ENCODE measurements around the gene SAMD11. TPM values are rescaled to one million over a fixed set of nuclear protein-coding genes. Genes with fewer than 3 reads are reported as not detected.

Gene SAMD11
- total and polyA plus RNA-seq, 10 of the 15 experiments (the other 5 are each of a cell fraction or from before 2014, with no cell fraction given) = 0.04 to 0.31 (median 0.19) TPM; not detected in 6

- no peak for TF ChIP-seq MEF2B (IDR thresholded peaks at IDR 0.05; ENCODE audit: partially characterized antibody, poor library complexity, severe bottlenecking)
- TF ChIP-seq FOS (IDR thresholded peaks at IDR 0.05; ENCODE audit: borderline replicate concordance, extremely low read depth, insufficient read length) = no peak
- TF ChIP-seq POLR2AphosphoS2 (IDR thresholded peaks at IDR 0.05; ENCODE audit: low read depth, low read length) = no peak
- no peak for TF ChIP-seq SRF (IDR thresholded peaks at IDR 0.05; ENCODE audit: low read depth in 2 of 2, low read length in 2 of 2)
- TF ChIP-seq POLR2A (IDR thresholded peaks at IDR 0.05; ENCODE audit: low read depth, low read length) = peak; percentile 42; the same call in 1 of the 2 replicates
- no peak for TF ChIP-seq USF1 (IDR thresholded peaks at IDR 0.05; ENCODE audit: borderline replicate concordance, extremely low read length, insufficient read depth, low read depth, low read length)
- no peak for TF ChIP-seq ZBED1 (IDR thresholded peaks at IDR 0.05; ENCODE audit: borderline replicate concordance)
- TF ChIP-seq PML (IDR thresholded peaks at IDR 0.05; ENCODE audit: low read length) = no peak
- TF ChIP-seq CHD2 (IDR thresholded peaks at IDR 0.05; ENCODE audit: borderline replicate concordance, low read depth, low read length) = no peak
- TF ChIP-seq JUNB (IDR thresholded peaks at IDR 0.05) = no peak
- peak in 1 of 2 experiments; percentile 78; a peak in 1 of 3 replicates for TF ChIP-seq EGR1 (IDR thresholded peaks at IDR 0.05; ENCODE audit: borderline replicate concordance in 1 of 2, low read depth in 2 of 2, low read length in 2 of 2)
- no peak for TF ChIP-seq NR2C1 (IDR thresholded peaks at IDR 0.05)
- no peak for TF ChIP-seq HCFC1 (IDR thresholded peaks at IDR 0.05; ENCODE audit: low read length)
- TF ChIP-seq FOXM1 (IDR thresholded peaks at IDR 0.05; ENCODE audit: low read depth, low read length) = no peak
- TF ChIP-seq GABPA (IDR thresholded peaks at IDR 0.05; ENCODE audit: low read depth) = no peak
- no peak for TF ChIP-seq EZH2 (IDR thresholded peaks at IDR 0.05; ENCODE audit: borderline replicate concordance, control insufficient read depth, low read depth, low read length)
- TF ChIP-seq SUZ12 (IDR thresholded peaks at IDR 0.05; ENCODE audit: unreplicated experiment) = peak; percentile 85
- TF ChIP-seq CBX5 (IDR thresholded peaks at IDR 0.05; ENCODE audit: low read depth) = no peak
Measured at GRCh38 chr1:941588-942383, 18.1 kb downstream of the SAMD11 start (continued).
